ENCODE data around the gene CHDH.

The CHDH gene

GRCh38 chr3:53841296-53841695, 4.9 kb downstream of the CHDH start:
- H3K36me3 Mint-ChIP-seq (ENCODE audit: low read depth): no peaks in the 10 kb centered on the region
- no peaks in the 10 kb centered on the region for H3K9me3 Mint-ChIP-seq
- H3K4me1 Mint-ChIP-seq: peaks cover 8% of the 10 kb centered on the region
- H3K27me3 Mint-ChIP-seq (ENCODE audit: low read depth): peaks cover 21% of the 10 kb centered on the region
- no peak overlapping the region for H3K4me3 Mint-ChIP-seq
- no peak for TF ChIP-seq CTCF (IDR thresholded peaks at IDR 0.05; ENCODE audit: unreplicated experiment in 3 of 3)
- no peak overlapping the region for H3K27ac Mint-ChIP-seq

GRCh38 chr3:53837331-53837730, 8.9 kb downstream of the CHDH start:
- TF ChIP-seq CTCF (IDR thresholded peaks at IDR 0.05; ENCODE audit: unreplicated experiment in 3 of 3): no peak
- Mint-ChIP-seq H3K9me3 (no peaks in the 10 kb centered on the region), H3K27ac (no peak overlapping the region), H3K4me3 (no peak overlapping the region), H3K27me3 (ENCODE audit: low read depth) (peaks cover 6% of the 10 kb centered on the region), H3K4me1 (no peaks in the 10 kb centered on the region), H3K36me3 (ENCODE audit: low read depth) (no peaks in the 10 kb centered on the region)

- H3K27ac Mint-ChIP-seq: no peak overlapping the region
- TF ChIP-seq CTCF (IDR thresholded peaks at IDR 0.05; ENCODE audit: unreplicated experiment in 3 of 3): no peak
- H3K4me3 Mint-ChIP-seq: no peak overlapping the region
- H3K9me3 Mint-ChIP-seq: no peaks in the 10 kb centered on the region
- no peaks in the 10 kb centered on the region for H3K36me3 Mint-ChIP-seq (ENCODE audit: low read depth)
- no peaks in the 10 kb centered on the region for H3K27me3 Mint-ChIP-seq (ENCODE audit: low read depth)
- no peaks in the 10 kb centered on the region for H3K4me1 Mint-ChIP-seq
Measured at GRCh38 chr3:53836084-53836872, 9.9 kb downstream of the CHDH start.

- no peaks in the 10 kb centered on the region for H3K36me3 Mint-ChIP-seq (ENCODE audit: low read depth)
- H3K27ac Mint-ChIP-seq: no peak overlapping the region
- no peaks in the 10 kb centered on the region for H3K4me1 Mint-ChIP-seq
- H3K9me3 Mint-ChIP-seq: no peaks in the 10 kb centered on the region
- no peak overlapping the region for H3K4me3 Mint-ChIP-seq
- TF ChIP-seq CTCF (IDR thresholded peaks at IDR 0.05; ENCODE audit: unreplicated experiment in 3 of 3): no peak
- no peaks in the 10 kb centered on the region for H3K27me3 Mint-ChIP-seq (ENCODE audit: low read depth)
Measured at GRCh38 chr3:53835257-53835656, 11.0 kb downstream of the CHDH start.

GRCh38 chr3:53834429-53835095, 11.7 kb downstream of the CHDH start:
- H3K36me3 Mint-ChIP-seq (ENCODE audit: low read depth): no peaks in the 10 kb centered on the region
- no peaks in the 10 kb centered on the region for H3K9me3 Mint-ChIP-seq
- no peak overlapping the region for H3K4me3 Mint-ChIP-seq
- no peaks in the 10 kb centered on the region for H3K4me1 Mint-ChIP-seq
- H3K27ac Mint-ChIP-seq: no peak overlapping the region
- H3K27me3 Mint-ChIP-seq (ENCODE audit: low read depth): no peaks in the 10 kb centered on the region
- no peak for TF ChIP-seq CTCF (IDR thresholded peaks at IDR 0.05; ENCODE audit: unreplicated experiment in 3 of 3)

GRCh38 chr3:53833700-53834099, 12.5 kb downstream of the CHDH start:
- H3K27ac Mint-ChIP-seq: no peak overlapping the region
- TF ChIP-seq CTCF (IDR thresholded peaks at IDR 0.05; ENCODE audit: unreplicated experiment in 3 of 3): no peak
- no peaks in the 10 kb centered on the region for H3K27me3 Mint-ChIP-seq (ENCODE audit: low read depth)
- no peak overlapping the region for H3K4me3 Mint-ChIP-seq
- H3K4me1 Mint-ChIP-seq: no peaks in the 10 kb centered on the region
- H3K9me3 Mint-ChIP-seq: no peaks in the 10 kb centered on the region
- H3K36me3 Mint-ChIP-seq (ENCODE audit: low read depth): no peaks in the 10 kb centered on the region
